NB4 (cell line): Measurements from ENCODE around the gene LIN7A.

ENCODE experiments used
- CTCF ChIP-seq: IDR thresholded peaks from one replicate; pipeline ENCODE4 v1.5.1; 2012; ENCODE audit warnings: low read depth, low read length
- MAX ChIP-seq: IDR thresholded peaks from 2 replicates; pipeline ENCODE4 v1.6.1; 2011; ENCODE audit warnings: low read depth, low read length
- MYC ChIP-seq: IDR thresholded peaks from 2 replicates; pipeline ENCODE4 v1.6.1; 2011; ENCODE audit warnings: low read depth, low read length
- POLR2A ChIP-seq: IDR thresholded peaks from 2 replicates; pipeline ENCODE4 v1.6.1; 2011; ENCODE audit warnings: mild to moderate bottlenecking; ENCODE audit not compliant: insufficient read length; ENCODE audit errors: extremely low read depth

GRCh38 chr12:80968326-80968725 is 30.6 kb upstream of the LIN7A start:
- TF ChIP-seq POLR2A: no peak
- TF ChIP-seq CTCF: no peak
- no peak for TF ChIP-seq MAX
- no peak for TF ChIP-seq MYC
